HG02610 (cell line): ENCODE results near the gene MEF2D.
A peak's percentile ranks its signal among the peaks of the same experiment; 100 is the strongest.

ENCODE experiments used
- ATAC-seq: cut with Tn5 transposase; IDR thresholded peaks from one replicate; pipeline ENCODE4 v1.9.1; 2021; ENCODE audit warnings: mild to moderate bottlenecking, moderate library complexity; ENCODE audit not compliant: unreplicated experiment

The MEF2D gene

GRCh38 chr1:156525071-156525501 lies 24.5 kb upstream of the MEF2D start:
- ATAC-seq, result no peak

- peak; percentile 53 for ATAC-seq
Measured at GRCh38 chr1:156524481-156524869, 23.9 kb upstream of the MEF2D start.

GRCh38 chr1:156523801-156524480 lies 23.4 kb upstream of the MEF2D start:
- peak; percentile 16 for ATAC-seq

- ATAC-seq, result no peak
Measured at GRCh38 chr1:156522443-156522970, 21.9 kb upstream of the MEF2D start.

GRCh38 chr1:156517748-156518147 lies 17.2 kb upstream of the MEF2D start:
- no peak for ATAC-seq

- no peak for ATAC-seq
Measured at GRCh38 chr1:156516821-156517220, 16.2 kb upstream of the MEF2D start.

GRCh38 chr1:156515956-156516355 lies 15.4 kb upstream of the MEF2D start:
- no peak for ATAC-seq

GRCh38 chr1:156513185-156513584 lies 12.6 kb upstream of the MEF2D start:
- ATAC-seq, result no peak

GRCh38 chr1:156511644-156512043 lies 11.1 kb upstream of the MEF2D start:
- no peak for ATAC-seq

- ATAC-seq, result no peak
Measured at GRCh38 chr1:156510709-156511108, 10.1 kb upstream of the MEF2D start.

GRCh38 chr1:156509424-156510034 lies 9.0 kb upstream of the MEF2D start:
- ATAC-seq, result no peak

GRCh38 chr1:156508955-156509234 lies 8.3 kb upstream of the MEF2D start:
- ATAC-seq, result no peak

GRCh38 chr1:156508205-156508954 lies 7.8 kb upstream of the MEF2D start:
- ATAC-seq, result no peak

- ATAC-seq, result no peak
Measured at GRCh38 chr1:156506450-156506849, 5.9 kb upstream of the MEF2D start.

- no peak for ATAC-seq
Measured at GRCh38 chr1:156505679-156506298, 5.2 kb upstream of the MEF2D start.

GRCh38 chr1:156504821-156505678 lies 4.5 kb upstream of the MEF2D start:
- peak; percentile 34 for ATAC-seq

GRCh38 chr1:156504438-156504813 lies 3.9 kb upstream of the MEF2D start:
- no peak for ATAC-seq

GRCh38 chr1:156503698-156504437 lies 3.3 kb upstream of the MEF2D start:
- no peak for ATAC-seq

- no peak for ATAC-seq
Measured at GRCh38 chr1:156502894-156503697, 2.5 kb upstream of the MEF2D start.
